Endothelial cell (in vitro differentiated cells): Measurements from ENCODE around the gene MARK3. TPM values are rescaled to one million over a fixed set of nuclear protein-coding genes. Genes with fewer than 3 reads are reported as not detected.

Source experiments
- DNase-seq: peaks from one replicate; pipeline ENCODE4 v3.0.0; 2021; ENCODE audit warnings: low spot score
- H3K27ac Mint-ChIP-seq: one replicate; pipeline ENCODE4 v1.8.0; 2021; ENCODE audit warnings: mixed read lengths, inconsistent platforms; ENCODE audit not compliant: unreplicated experiment
- H3K27me3 Mint-ChIP-seq: one replicate; pipeline ENCODE4 v1.8.0; 2021; ENCODE audit warnings: mild to moderate bottlenecking, moderate library complexity, mixed read lengths, inconsistent platforms; ENCODE audit not compliant: unreplicated experiment
- H3K36me3 Mint-ChIP-seq: one replicate; pipeline ENCODE4 v1.8.0; 2021; ENCODE audit warnings: mild to moderate bottlenecking, low read depth, mixed read lengths, inconsistent platforms; ENCODE audit not compliant: unreplicated experiment
- H3K4me1 Mint-ChIP-seq: one replicate; pipeline ENCODE4 v1.8.0; 2021; ENCODE audit warnings: mild to moderate bottlenecking, mixed read lengths, inconsistent platforms; ENCODE audit not compliant: unreplicated experiment
- H3K4me3 Mint-ChIP-seq: one replicate; pipeline ENCODE4 v1.8.0; 2021; ENCODE audit warnings: mild to moderate bottlenecking, mixed read lengths, inconsistent platforms; ENCODE audit not compliant: unreplicated experiment
- H3K9me3 Mint-ChIP-seq: one replicate; pipeline ENCODE4 v1.8.0; 2021; ENCODE audit warnings: mixed read lengths, inconsistent platforms; ENCODE audit not compliant: unreplicated experiment
- total RNA-seq: library from RNA; stranded (reverse); fragmentation: NEBNext Ultra II Directional; extraction: Animal tissue kit (Norgen Biotek cat#: 25700); gene quantifications from one replicate; pipeline ENCODE4 v1.2.1, GENCODE V29; 2021; ENCODE audit not compliant: unreplicated experiment
- TF ChIP-seq, protein P1 (sequence below): fragments of 200-600 bp; sonication (generic); IDR thresholded peaks from one replicate; pipeline ENCODE4 v1.5.0; 2021; ENCODE audit warnings: antibody characterized with exemption; ENCODE audit not compliant: unreplicated experiment

Gene MARK3
- total RNA-seq, 1 donor from 2014 or later = 70.8 TPM

DNA sequence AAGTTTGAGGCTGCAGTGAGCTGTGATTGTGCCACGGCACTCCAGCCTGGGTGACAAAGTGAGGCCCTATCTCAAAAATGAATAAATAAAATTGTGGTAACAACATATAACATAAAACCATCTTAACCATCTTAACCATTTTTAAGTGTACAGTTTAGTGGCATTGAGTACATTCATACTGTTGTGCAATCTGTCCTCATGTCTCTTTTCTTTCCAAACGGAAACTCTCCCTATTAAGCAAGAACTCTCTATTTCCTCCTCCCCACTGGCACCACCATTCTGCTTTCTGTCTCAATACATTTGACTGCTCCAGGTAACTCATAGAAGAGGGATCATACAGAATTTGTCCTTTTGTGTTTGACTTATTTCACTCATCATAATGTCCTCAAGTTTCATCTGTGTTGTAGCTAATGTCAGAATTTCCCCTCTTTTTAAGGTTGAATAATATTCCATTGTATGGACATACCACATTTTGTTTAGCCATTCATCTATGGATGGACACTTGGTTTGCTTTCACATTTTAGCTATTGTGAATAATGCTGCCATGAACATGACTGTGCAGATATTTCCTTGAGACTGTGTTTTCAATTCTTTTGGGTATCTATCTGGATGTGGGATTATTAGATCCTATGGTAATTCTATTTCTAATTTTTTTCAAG lies 4.4 kb upstream of the MARK3 start:
- no peaks in the 10 kb centered on the region for H3K9me3 Mint-ChIP-seq
- H3K4me1 Mint-ChIP-seq = peaks cover 3% of the 10 kb centered on the region
- DNase-seq = no peak
- H3K27ac Mint-ChIP-seq = no peak overlapping the region
- H3K4me3 Mint-ChIP-seq = no peak overlapping the region
- H3K36me3 Mint-ChIP-seq = peaks cover under 1% of the 10 kb centered on the region
- H3K27me3 Mint-ChIP-seq = peaks cover 12% of the 10 kb centered on the region
- TF ChIP-seq, protein P1, sequence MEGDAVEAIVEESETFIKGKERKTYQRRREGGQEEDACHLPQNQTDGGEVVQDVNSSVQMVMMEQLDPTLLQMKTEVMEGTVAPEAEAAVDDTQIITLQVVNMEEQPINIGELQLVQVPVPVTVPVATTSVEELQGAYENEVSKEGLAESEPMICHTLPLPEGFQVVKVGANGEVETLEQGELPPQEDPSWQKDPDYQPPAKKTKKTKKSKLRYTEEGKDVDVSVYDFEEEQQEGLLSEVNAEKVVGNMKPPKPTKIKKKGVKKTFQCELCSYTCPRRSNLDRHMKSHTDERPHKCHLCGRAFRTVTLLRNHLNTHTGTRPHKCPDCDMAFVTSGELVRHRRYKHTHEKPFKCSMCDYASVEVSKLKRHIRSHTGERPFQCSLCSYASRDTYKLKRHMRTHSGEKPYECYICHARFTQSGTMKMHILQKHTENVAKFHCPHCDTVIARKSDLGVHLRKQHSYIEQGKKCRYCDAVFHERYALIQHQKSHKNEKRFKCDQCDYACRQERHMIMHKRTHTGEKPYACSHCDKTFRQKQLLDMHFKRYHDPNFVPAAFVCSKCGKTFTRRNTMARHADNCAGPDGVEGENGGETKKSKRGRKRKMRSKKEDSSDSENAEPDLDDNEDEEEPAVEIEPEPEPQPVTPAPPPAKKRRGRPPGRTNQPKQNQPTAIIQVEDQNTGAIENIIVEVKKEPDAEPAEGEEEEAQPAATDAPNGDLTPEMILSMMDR = no peak

DNA sequence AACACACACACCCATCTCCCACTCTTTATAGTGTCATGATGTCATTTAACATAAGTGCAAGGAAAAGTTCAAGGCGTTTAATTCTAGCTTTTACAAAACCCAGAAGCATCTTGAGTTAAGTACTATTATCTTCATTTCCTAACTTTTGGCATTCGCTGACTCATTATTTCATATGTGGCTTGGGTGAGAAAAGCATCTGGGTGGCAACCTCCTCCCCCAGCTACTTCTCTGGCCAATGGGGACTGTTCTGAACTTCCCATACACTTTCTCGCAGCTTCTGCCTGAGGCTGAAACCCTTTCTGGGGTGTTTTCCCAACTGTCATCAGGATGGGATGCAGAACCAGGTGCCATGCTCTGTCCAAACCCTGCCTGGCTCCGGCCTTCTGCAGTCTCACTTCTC lies 2.8 kb upstream of the MARK3 start:
- no peak for DNase-seq
- peaks cover 13% of the 10 kb centered on the region for H3K4me1 Mint-ChIP-seq
- H3K27ac Mint-ChIP-seq = no peak overlapping the region
- H3K9me3 Mint-ChIP-seq = no peaks in the 10 kb centered on the region
- H3K36me3 Mint-ChIP-seq = peaks cover 6% of the 10 kb centered on the region
- TF ChIP-seq, protein P1 = no peak
- no peak overlapping the region for H3K4me3 Mint-ChIP-seq
- H3K27me3 Mint-ChIP-seq = peaks cover 12% of the 10 kb centered on the region

DNA sequence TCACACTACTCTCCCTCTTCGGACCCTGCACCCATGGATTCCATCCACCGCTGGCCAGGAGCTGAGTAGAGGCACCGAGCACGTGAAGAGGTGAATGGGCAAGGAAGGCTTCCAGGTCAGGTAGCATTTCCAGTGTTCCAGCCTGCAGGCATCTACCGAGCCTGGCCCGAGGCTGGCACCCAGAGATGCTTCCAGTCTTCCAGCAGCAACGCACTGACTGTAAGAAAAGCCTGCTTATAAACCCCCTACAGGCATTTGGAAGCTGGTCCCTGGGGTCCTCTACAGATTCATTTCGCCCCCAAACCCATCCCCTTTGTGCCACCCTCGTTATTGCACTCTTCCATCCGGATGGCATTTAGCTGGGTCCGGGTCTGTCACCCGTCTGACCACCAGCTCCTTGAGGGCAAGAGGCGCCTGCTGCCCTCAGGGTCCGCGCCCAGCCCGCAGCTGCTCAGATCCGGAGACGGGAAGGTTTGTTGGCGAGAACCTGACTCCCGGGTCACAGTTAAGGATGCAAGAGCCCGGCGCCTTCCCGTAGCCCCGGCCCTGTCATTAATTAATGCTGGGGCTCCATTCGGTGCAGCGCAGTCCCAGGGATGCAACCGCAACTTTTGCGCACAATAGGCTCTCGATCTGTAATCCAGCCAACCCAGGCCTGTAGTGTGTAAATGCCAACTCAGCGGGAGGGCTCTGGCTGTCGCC lies 614 bp upstream of the MARK3 start:
- H3K4me1 Mint-ChIP-seq = peaks cover 18% of the 10 kb centered on the region
- H3K9me3 Mint-ChIP-seq = no peaks in the 10 kb centered on the region
- peak; percentile 10 for DNase-seq
- no peak overlapping the region for H3K27ac Mint-ChIP-seq
- H3K4me3 Mint-ChIP-seq = peak overlapping the region; percentile 87
- H3K27me3 Mint-ChIP-seq = peaks cover 11% of the 10 kb centered on the region
- TF ChIP-seq, protein P1 = no peak
- peaks cover 6% of the 10 kb centered on the region for H3K36me3 Mint-ChIP-seq

DNA sequence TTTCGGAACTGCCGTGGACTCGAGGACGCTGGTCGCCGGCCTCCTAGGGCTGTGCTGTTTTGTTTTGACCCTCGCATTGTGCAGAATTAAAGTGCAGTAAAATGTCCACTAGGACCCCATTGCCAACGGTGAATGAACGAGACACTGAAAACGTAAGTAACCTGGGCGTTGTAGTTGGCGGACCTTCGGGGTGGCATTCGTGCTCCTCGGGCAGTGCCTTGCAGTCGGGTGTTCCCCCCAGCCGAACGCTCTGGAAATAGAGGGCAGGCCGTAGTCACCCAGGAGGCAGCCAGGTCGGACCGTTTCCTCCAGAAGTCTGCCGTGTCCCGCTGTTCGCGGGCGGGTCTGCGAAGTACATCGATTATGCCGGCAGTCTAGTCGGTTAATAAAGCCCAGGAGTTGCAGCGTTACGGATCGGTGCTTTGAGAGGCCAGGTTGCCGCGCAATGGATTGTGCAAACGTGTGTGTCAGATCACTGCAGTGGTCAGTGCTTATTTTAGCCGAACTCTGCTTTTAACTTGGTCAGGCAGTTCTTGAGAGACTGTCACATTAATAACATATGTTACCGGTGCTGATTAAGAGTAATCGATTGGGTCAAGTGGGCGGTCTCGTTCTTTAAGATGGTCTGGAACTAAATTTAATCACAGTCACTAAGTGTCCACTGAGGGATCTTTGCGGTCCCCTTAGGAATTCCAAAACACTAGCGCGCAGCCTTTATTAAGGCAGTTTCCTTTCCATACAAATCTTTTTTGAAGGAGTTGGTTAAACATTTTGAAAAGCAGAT lies 906 bp downstream of the MARK3 start:
- peaks cover 6% of the 10 kb centered on the region for H3K36me3 Mint-ChIP-seq
- peak overlapping the region; percentile 95 for H3K27ac Mint-ChIP-seq
- H3K9me3 Mint-ChIP-seq = no peaks in the 10 kb centered on the region
- peaks cover 18% of the 10 kb centered on the region for H3K4me1 Mint-ChIP-seq
- H3K4me3 Mint-ChIP-seq = peak overlapping the region; percentile 100
- H3K27me3 Mint-ChIP-seq = peaks cover 11% of the 10 kb centered on the region
- DNase-seq = peak; percentile 16
- TF ChIP-seq, protein P1 = no peak
